Gastroesophageal sphincter (tissue), 3 donors: ENCODE results near the gene SLC25A44.

Experiments used
- EP300 ChIP-seq: sonication (generic); formaldehyde crosslinking; IDR thresholded peaks from one replicate; pipeline ENCODE4 v1.6.1; 2017; ENCODE audit warnings: antibody characterized with exemption, mild to moderate bottlenecking
- TF ChIP-seq, protein P1 (sequence below), 4 experiments: fragments of 200-600 bp in 2 of 4; fragments of 450-650 bp in 2 of 4; sonication (generic) in 1 of 4; IDR thresholded peaks; one replicate each; pipeline ENCODE4 v1.5.1; 2017 to 2019; ENCODE audit warnings: antibody characterized with exemption in 4 of 4, mild to moderate bottlenecking in 2 of 4, moderate library complexity in 2 of 4

DNA sequence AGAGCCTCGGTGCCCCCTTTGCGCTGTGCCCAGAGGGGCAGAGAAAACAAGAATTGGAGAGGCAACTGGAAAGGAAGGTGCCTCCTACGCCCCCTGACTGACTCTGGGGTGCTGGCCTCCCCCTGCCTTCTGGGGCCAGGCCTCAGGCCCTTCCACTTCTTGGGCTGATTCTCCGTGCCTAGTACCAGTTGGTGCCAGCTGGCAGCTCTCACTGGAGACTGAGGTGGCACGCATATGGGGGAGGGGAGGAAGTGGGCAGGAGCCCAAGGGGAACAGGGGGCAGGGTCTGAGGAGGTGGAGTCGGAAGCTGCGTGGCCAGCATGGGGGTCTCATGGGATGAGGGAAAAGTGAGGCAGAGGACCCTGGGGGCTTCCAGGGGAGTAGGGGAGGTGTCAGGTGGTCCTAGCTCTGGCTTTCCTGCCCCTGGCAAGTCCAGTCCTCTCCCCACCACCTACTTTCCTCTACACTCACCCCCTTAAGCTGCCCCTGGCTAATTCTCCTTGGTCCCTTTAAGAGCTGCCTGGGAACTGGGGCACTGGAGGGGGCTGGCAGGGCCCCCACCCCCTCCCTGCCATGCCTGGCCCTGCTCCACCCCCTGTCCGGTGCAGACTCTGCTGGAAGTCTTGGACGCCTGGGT is 47.0 kb upstream of the SLC25A44 start:
- no peak for TF ChIP-seq EP300
- TF ChIP-seq, protein P1, sequence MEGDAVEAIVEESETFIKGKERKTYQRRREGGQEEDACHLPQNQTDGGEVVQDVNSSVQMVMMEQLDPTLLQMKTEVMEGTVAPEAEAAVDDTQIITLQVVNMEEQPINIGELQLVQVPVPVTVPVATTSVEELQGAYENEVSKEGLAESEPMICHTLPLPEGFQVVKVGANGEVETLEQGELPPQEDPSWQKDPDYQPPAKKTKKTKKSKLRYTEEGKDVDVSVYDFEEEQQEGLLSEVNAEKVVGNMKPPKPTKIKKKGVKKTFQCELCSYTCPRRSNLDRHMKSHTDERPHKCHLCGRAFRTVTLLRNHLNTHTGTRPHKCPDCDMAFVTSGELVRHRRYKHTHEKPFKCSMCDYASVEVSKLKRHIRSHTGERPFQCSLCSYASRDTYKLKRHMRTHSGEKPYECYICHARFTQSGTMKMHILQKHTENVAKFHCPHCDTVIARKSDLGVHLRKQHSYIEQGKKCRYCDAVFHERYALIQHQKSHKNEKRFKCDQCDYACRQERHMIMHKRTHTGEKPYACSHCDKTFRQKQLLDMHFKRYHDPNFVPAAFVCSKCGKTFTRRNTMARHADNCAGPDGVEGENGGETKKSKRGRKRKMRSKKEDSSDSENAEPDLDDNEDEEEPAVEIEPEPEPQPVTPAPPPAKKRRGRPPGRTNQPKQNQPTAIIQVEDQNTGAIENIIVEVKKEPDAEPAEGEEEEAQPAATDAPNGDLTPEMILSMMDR (IDR thresholded peaks at IDR 0.05), result no peak
